Superior temporal gyrus (tissue), 1 donor: ENCODE results near the gene VPS26A.
A peak's percentile ranks its signal among the peaks of the same experiment; 100 is the strongest.
"Not testable (repeated sequence)": the region's sequence is repeated elsewhere in the genome, so short reads cannot be mapped to it uniquely, and the experiment has no call there.

Source experiments
- DNase-seq: peaks from one replicate; pipeline ENCODE4 v3.0.0-alpha.2; 2016; ENCODE audit errors: extremely low spot score

The VPS26A gene

DNA sequence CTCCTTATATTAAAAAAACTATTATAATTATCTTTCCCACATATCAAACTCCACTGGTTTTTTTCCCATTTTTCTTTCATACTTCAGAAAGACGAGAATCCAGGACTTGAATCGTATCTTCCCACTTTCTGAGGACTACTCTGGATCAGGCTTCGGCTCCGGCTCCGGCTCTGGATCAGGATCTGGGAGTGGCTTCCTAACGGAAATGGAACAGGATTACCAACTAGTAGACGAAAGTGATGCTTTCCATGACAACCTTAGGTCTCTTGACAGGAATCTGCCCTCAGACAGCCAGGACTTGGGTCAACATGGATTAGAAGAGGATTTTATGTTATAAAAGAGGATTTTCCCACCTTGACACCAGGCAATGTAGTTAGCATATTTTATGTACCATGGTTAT lies 20.2 kb upstream of the VPS26A start:
- no peak for DNase-seq

DNA sequence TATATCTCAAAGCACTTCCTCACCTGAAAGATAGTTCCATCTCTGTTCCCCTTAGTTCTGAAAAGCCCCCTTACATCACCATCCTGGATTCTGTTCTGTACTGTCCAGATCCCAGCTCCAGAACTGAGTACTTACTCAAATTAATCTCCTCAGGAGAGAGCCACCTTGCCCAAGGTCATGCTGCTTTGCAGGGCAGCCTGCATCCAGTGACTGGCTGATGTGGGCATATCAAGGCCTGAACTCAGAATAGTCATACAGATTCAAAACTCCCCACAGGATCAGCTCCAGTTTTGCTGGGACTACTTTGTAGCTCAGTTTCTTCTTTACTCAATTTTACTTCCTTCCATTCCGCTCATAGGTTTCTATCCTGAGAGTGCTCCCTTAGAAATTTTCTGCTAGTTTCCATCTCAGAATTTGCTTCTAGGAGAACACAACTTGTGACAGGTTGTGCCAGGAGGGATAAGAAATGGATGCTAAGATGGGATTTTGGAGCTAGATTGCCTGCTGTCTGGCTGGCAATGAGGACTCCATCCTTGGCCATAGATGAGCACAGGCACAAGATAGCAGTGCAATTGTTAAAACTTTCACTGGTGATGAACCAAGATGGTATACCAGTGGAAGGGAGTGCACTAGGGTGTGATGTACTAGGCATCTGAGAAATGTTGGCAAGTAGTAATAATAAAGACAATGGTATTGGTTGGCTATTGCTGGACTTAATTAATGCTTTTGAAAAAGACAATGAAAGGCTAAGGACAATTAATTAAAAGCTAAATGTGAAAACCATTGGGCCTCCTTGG lies 18.8 kb upstream of the VPS26A start:
- DNase-seq = no peak

DNA sequence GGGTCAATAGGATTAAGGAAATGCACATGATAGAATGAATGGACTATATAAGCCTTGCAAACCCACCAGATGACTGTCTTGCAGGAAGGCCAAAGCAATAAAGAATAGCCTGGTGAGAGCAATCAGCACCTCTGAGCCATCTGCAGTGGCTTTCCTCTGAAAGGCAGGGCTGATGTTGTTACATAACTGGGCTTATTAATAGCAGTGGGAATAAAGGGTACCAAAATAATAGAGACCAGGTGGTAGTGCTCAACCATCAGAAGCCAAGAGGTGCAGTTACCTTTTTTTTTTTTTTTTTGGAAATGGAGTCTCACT lies 16.8 kb upstream of the VPS26A start:
- DNase-seq = no peak

DNA sequence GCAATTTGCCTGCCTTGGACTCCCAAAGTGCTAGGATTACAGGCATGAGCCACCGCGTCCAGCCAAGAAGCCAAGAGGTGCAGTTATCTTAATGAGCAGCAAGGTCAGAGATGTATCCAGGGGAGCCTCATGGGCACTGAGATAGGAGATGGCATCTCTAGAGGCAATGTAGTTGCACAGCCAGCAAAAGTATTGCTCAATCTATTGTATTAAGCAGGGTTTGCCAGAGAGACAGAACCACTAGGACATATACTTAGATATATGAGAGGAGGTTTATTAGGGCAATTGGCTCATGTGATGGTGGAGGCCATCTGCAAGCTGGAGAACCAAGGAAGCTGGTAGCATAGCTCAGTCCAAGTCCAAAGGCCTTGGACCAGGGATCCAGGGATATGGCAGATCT lies 16.3 kb upstream of the VPS26A start:
- no peak for DNase-seq

DNA sequence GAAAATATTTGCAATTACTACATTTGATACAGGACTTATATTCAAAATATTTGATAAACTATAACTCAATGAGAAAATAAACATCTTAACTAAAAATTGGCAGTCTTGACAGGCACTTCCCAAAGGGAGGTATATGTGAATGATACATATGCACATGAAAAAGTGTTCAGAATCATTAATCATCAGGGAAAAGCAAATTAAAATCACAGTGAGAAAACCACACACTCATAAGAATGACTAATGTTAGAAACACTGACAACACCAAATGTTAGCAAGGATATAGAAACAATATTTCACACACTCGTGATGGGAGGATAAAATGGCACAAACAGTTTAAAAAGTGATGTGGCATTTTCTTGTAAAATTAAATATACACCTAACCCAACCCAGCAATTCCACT lies 4.1 kb upstream of the VPS26A start:
- no peak for DNase-seq

DNA sequence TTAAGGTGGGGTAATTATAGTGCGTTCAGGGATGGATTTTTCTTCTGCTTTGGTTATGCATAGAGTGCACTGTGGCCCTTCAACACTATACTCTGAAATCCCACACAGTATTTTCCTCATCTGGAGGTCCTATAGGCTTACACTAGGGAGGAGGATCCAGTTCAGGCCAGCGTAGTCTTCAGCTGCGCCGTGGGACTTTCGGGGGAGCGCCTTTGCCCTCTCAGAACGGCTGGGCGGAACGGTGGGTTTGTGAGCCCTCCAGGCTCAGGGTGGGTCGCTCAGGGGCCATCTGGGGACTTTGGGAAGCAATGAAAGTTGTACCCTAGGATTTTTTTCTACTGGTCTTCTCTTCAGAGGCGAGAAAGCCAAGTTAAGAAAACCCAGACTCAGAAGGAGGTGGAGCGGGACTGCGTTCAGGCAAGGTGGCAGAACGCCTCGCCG lies 652 bp upstream of the VPS26A start:
- no peak for DNase-seq

DNA sequence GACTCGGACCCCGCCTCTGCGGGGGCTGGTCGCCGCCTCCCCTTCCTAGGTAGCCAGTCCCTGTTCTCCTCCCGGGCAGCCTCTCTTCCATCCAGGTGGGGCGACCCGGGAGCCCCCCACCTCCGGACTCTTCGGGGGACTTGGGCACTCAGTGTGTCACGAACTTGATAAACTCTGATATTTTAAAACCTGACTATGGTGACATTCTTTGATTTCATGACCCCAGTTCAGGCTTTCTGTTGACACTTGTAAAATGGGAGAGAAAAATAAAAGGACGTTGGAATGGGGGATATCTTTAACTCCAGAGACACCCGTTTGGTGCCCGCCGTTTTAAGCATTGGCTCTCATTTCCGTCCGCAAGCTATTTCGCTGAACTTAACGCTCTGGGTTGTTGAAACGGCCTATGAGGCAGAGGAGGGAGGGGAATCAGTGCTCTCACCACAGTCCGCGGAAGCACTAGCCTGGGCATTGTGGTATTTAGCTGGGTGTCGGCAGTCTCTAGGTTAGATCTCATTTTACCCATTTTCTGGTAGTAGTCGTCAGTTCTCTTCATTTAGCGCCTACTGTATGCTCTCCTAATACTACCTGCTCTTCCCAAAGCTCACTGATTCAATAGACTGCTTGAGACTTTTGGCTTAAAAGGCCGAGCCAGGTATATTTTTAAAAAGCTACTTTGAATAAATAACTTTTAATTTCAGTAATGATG lies 738 bp downstream of the VPS26A start:
- DNase-seq = peak; percentile 53

DNA sequence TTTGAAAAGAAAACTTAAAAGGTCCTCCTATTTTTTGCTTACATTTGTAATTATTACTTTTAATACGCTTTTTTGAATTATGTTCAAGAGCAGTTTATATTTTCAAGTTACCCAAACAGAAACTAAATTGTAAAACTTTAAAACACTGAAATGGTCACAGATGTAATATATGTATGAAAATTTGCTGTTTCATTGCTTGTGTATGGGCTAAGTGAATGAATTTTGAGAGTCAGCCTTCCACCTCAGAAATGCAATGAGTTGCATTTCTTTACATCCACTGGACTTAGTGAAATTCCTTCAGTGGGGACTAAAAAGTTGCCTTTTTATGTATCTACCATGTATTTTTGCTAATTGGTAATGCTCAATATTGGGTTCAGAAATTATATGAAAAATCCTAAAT lies 1.6 kb downstream of the VPS26A start:
- DNase-seq = no peak

DNA sequence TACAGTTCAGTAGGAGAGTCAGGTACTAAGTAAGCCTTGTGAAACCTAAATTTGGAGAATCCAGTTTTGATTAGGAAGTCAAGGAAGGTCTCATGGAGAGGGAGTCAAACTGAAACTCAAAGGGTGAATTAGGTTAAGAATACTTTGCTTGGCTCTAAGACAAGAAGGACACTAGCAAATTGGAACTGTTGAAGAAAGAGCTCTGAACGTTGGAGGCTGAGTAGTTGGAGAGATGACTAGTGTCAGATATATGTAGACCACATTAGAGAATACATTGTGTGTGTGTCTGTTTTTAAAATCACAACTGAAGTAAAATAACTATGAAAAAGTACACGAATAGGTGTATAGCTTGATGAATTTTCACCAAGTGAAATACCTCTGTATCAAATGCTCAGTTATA lies 6.3 kb downstream of the VPS26A start:
- peak; percentile 6 for DNase-seq

DNA sequence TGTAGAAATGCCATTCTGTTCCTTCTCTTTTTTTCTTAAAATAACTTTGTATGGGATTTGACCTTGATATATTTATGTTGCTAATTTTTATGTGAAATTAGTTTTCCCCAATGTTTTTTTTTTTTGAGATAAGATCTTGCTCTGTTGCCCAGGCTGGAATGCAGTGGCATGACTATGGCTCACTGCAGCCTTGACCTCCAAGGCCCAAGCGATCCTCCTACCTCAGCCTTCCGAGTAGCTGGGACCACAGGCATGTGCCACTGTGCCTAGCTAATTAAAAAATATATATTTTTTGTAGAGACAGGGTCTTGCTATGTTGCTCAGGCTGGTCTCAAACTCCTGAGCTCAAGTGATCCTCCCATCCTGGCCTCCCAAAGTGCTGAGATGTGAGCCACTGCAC lies 16.0 kb downstream of the VPS26A start:
- no peak for DNase-seq

DNA sequence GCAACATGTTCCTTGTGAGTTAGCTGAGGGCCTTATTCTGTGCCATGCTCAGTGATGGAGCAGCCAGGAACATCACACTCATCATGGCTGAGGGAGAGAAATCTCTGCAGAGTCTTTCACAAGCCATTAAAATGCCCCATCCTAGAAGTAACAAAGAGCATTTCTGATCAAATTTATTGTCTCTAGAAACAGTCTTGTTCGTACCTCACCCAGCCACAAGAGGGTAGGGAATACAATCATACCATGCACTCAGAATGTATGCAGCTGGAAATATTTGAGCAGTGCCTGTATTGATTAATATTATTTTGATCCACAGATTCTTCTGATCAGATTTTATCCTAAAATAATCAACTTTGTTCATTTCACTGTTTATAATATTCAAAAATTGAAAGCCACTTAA lies 17.3 kb downstream of the VPS26A start:
- DNase-seq = no peak

DNA sequence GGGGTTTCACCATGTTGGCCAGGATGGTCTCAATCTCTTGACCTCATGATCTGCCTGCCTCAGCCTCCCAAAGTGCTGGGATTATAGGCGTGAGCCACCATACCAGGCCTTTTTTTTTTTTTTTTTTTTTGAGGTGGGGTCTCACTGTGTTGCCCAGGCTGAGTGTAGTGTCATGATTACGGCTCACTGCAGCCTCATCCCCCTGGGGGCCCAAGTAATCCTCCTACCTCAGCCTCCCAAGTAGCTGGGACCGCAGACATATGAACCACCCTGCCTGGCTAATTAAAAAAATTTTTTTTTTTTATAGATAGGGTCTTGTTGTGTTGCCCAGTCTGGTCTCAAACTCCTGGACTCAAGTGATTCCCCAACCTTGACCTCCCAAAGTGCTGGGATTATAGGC lies 18.1 kb downstream of the VPS26A start:
- not testable (repeated sequence) for DNase-seq

DNA sequence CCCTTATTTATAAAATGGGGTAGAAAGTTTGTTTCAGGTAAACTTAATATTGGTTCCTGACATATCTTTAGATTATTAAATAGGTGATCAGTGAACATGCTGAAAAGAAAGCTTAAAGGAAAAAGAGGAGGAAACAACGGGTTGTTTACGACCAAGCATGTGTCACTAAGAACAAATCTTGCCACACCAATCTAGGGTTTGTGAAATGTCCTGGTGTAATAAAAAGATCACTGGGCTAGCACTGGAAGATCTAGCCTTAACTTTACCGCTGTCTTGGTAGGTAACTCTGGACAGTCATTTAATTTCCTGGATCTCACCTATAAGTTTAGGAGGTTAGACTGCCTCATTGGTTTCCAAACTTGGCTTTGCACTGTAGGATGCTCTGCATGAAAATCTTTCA lies 19.0 kb downstream of the VPS26A start:
- no peak for DNase-seq

DNA sequence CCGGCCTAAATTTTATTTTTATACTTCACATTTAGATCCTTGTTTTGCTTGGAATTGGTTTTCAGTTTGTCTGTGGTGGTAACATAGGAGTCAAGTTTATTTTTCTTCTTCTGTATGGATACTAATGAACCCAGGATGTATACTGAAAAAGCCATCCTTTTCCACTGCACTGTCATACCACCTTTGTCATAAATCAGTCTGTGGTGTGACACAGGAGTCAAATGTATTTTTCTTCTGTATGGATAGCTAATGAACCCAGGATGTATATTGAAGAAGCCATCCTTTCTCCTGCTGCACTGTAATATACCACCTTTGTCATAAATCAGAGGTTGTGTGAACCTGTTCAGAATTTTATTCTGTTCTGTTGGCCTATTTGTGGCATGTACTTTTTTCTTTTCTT lies 21.4 kb downstream of the VPS26A start:
- no peak for DNase-seq

DNA sequence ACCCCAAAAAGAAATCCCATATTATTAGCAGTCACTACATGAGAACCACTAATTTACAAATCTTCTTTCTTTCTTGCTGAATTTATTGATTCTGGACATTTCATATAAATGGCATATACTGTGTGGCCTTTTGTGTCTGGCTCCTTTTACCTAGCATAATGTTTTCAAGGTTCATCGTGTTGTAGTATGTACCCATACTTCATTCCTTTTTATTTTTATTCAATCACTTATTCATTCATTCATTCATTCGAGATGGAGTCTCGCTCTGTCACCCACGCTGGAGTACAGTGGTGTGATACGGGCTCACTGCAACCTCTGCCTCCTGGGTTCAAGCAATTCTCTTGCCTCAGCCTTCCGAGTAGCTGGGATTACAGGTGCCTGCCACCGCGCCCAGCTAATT lies 21.9 kb downstream of the VPS26A start:
- DNase-seq = no peak

DNA sequence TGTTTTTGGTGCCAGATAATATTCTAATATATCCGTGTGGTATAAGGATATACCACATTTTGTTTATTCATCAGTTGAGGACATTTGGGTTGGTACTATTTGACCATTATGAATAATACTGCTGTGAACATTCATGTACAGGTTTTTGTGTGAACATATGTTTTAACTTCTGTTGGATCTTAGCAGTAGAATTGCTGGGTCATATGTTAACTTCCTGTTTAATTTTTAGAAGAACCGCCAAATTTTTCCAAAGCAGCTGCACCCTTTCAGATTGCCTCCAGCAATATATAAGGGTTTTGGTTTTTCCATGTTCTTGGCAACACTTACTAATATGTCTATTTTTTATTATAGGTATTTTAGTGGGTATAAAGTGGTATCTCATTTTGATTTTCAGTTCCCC lies 22.8 kb downstream of the VPS26A start:
- no peak for DNase-seq

DNA sequence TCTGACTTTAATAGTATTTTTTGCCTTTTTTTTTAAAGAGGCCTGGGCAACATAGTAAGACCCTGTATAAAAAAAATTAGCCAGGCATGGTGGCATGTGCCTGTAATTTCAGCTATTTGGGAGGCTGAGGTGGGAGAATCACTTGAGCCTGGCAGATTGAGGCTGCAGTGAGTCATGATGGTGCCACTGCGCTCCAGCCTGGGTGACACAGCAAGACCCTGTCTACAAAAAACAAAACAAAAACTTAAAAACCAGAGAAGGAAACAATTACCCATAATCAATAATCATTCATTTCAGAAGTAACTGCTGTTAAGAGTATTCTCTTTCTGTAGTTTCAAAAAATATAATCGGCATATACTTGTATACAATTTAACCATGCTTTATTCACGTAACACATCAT lies 28.0 kb downstream of the VPS26A start:
- DNase-seq = no peak

DNA sequence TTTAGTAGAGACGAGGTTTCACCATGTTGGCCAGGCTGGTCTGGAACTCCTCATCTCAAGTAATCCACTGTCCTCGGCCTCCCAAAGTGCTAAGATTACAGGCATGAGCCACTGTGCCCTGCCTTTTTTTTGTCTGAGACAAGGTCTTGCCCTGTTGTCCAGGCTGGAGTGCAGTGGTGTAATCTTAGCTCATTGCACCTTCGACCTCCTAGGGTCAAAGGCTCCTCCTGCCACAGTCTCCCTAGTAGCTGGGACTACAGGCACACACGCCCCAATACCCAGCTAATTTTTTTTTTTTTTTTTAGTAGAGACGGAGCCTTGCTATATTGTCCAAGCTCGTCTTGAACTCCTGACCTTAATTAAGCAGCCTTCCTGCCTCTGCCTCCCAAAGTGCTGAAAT lies 29.2 kb downstream of the VPS26A start:
- no peak for DNase-seq

DNA sequence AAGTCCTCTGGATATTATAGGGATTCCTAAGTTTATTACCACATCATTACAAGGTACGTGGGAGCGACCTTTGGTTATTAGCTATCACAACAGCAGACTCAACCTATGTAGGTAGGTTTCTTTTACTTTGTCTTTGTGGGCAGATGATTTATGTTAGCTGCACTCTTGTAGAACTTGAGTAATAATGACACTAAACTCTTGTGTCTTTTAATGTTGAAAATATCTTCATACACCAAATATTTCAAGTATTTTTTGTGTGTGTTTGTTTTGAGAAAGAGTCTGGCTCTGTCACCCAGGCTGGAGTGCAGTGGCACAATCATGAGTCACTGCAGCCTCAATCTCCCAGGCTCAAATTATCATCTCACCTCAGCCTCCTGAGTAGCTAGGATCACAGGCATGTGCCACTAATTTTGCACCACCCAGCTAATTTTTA lies 36.8 kb downstream of the VPS26A start:
- DNase-seq = no peak

DNA sequence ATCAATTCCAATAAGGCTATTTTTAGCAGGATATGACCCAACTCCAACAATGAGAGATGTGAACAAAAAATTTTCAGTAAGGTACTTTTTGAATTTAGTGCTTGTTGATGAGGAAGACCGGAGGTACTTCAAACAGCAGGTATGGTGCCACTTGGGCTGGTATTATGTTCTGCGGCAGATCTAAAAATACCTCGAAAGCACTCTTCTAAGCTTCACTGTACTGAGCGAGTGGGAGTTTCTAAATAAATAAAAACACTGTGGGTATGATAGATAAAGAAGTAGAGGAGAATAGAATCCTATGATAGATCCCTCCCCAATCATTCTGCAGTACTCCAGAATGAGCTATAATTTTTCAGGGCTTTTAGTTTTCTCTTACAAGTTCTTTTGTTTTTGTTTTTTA lies 44.5 kb downstream of the VPS26A start:
- no peak for DNase-seq

DNA sequence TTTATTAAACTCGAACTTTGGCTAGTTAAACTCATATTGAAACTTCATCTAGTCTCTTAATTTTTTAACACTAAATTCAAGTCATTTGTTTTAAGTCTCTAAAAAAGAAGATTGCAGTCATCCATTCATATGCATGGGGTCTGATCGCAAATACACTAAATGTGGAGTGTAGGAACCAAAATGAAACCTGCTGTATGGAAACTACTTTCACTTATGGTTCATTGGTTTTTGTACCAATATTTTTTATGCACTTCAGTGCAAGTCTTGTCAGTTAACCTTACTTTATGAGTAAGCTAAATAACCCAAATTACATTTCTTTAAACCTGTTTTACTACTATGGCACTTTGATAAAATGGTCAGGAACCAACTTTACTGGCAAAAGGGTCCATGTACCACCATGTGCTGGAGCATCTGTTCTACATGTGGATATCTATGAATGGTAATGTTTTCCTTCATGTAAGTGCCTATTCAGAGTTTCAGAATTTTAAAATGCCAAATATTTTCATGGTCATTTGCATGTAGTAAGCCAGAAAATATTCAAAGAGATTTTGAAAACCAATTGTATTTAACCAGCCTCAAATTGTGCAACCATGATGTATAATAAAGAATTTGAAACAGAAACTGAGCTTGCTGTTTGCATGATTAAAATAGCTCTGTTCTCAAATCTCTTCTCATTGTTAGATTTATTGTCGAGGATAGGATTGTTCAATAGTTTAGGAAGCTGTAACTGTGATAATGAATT lies 48.4 kb downstream of the VPS26A start:
- DNase-seq = no peak

DNA sequence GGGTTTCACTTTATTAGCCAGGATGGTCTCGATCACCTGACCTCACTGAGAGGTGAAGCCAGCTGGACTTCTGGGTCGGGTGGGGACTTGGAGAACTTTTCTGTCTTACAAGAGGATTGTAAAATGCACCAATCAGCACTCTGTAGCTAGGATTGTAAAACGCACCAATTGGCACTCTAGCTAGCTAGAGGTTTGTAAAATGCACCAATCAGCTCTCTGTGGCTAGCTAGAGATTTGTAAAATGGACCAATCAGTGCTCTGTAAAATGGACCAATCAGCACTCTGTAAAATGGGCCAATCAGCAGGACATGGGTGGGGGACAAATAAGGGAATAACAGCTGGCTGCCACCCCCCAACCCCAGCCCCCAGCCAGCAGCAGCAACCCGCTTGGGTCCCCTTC lies 51.3 kb downstream of the VPS26A start:
- DNase-seq = not testable (repeated sequence)

DNA sequence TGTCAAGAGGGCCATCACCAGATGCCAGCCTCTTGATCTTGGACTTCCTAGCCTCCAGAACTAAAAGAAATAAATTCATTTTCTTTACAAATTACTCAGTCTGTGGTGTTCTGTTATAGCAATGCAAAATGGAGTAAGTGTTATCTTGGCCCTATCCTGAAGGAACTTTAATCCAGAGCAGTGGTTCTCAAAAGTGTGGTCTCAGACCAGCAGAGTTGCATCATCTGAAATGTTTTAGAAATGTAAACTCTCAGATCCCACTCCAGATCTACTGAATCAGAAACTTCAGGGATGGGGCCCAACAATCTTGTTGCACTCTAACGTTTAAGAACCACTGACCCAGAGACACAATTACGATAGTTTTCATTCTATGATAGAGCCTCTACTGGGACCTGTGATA lies 52.8 kb downstream of the VPS26A start:
- no peak for DNase-seq
